ENCODE measurements around the gene DIAPH1.

DIAPH1 gene

DNA sequence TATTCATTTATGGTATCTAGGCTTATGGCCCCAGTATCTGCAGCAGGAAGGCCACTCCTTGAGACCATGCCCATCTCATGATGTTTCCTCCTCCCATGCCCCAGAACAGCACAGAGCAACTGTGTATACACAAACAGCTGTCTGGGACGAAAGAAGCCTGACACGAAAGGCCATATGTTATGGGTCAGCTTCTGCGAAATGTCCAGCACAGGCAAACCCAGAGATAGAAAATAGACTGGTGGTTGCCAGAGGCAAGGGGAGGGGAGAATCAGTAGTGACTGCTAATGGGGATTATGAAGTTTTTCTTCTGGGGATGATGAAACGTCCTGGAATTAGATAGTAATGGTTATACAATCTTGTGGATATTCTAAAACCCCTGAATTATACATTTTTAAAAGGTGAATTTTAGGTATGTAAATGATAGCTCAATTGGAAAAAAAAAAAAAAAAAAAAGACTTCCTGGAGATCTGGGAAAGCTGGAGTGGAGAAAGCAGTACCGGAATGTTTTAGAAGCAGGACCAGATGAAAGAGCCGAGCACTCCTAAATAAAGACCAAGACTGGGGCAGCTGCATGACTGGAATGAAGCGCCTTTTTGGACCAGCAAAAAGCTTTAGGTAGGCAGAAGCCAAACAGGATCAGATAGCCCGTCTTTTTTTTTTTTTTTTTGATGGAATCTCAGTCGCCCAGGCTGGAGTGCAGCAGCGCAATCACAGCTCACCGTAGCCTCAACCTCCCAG is 100.8 kb downstream of the DIAPH1 start:
- peak; percentile 84 for DNase-seq

DNA sequence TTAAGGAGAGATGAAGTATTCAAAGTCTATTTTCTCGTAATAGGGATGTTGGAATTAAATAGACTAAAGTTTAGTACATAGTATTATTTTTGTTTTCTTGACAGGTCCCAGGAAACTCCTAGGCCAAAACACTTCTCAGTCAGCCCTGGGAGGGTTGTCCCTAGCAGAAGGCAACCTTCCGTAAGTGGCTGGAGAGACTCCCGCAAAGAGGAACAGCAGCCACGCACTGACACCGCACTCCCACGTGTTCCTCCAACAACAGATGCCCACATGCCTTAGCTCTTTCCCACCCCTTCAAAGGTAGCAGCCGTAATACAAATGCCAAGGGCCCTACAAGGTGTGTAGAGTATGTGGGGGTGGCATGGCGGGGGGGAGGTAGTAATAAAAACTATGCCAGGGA is 101.5 kb downstream of the DIAPH1 start:
- DNase-seq, result no peak

GRCh38 chr5:141516672-141517025 is 102.2 kb downstream of the DIAPH1 start:
- no peak for DNase-seq

DNA sequence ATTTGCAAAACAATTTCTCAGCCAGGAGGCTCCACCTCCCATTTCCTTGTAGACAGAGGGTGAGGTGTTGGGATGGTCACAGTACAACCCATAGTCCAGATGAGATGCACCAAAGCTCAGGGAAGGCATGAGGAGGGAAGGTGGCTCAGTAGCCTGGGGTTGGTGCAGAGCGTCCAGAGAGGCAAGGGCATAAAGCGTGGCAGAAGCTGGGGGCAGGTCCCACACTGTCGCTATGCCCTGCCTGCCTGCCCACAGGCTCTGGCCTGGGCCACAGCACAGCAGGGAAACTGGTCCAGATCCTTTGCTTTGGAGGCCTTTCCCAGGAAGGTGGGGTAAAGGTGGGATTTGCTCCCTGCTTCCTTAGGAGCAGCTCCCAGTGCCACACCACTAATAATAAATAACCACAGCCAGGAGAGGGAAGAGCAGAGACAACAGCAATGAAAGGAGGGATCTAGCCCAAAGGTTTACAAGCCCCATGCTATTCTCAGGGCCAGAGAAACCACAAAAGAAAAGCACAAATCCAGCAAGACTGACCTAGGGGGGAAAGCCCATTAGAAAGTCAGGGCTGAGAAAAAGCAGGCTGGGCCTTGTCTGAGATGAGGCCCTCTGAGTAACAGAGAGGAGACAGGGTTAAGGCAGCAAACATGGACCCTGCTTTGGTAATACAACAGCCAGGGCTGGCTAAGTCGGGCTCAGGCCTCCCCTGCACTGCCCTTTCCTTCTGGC is 102.7 kb downstream of the DIAPH1 start:
- DNase-seq, result no peak

DNA sequence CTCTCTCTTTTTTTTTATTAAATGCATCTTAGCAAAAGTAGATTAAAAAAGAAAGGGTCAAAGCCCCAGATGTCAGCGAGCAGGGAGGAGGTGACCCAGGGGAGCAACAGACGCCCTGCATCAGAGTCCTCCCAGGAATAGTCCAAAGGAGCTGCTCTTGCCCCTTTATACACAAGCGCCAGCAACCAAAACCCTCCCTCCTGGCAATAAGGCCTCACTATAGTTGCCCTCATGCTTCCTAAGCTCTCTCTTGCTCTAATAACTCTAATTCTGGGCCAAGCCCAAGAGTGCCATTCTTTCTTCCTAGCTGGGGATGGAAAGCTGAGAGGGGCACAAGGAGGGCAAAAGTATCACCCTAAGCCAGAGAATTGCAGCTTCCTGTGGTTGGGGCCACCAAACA is 103.7 kb downstream of the DIAPH1 start:
- DNase-seq, result no peak

DNA sequence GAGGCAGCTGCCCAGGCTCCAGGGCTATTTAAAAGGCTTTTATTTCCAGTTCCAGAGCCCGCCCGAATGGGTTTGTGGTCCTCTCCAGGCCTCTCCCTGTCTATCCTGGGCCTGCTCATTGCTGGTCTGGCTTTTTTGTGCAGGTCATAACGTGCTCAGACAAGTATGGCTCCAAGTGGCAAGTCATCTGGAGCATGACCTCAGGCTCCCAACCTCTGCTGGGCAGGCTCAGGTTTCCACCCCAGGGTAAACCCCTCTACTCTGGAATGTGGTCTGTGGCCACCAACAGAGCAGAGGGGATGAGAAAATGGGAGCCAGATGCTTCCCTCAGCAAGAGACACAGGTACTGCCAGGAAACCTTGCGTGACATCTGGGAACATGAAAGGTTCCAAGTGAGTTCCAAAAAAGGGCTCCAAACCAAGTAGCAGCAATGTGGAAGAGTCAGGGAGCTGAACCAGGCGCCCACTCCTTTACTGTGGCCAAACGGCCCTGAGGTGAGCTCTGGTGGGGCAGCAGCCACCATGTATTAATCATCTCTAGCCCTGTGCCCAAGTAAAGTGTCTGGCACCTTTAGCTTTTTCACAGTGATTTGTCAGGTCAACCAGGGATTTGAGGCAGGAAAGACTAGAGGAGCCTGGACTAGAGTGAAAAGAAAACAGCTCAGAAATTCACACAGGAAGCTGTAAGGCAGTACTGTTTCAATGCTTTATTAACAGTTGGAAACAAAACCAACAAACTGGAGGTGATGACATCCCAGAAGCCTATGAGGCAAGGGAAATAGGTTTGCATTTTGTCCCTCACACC is 104.3 kb downstream of the DIAPH1 start:
- peak; percentile 70 for DNase-seq

DNA sequence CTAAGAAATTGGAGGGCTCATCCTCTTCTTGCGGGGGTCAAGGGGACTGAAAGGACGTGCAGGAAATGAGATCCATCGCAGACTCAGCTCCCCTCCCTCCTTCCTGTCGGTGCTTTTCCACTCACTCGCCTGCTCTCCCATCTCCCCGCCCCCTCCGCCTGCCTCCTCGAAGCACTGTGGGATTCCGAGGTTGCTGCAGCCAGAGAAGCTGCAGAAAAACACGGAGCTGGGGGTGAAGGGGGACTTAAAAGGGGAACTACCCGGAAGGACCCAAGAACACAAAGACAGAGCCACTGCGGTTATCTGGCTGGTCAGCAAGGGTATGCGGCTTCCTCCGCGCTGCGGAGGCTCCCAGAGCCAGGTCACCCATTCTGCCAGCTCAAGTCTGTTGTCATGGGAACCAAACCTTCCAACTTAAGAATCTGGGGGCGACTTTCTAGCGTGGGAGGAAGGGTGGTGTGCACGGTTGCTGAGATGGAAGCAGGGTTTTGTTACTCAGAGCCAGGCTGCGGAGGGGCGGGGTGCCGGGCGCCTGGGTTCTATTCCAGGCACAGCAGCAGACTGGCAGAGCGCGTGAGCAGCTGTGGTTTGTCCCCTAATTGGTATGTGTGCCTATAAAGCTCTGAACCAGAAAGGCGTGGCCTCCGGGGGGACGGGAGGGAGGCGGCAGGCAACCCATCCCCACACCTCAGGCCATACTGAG is 105.0 kb downstream of the DIAPH1 start:
- peak; percentile 89 for DNase-seq

GRCh38 chr5:141512911-141513626 is 105.7 kb downstream of the DIAPH1 start:
- DNase-seq, result peak; percentile 47

GRCh38 chr5:141512390-141512910 is 106.3 kb downstream of the DIAPH1 start:
- DNase-seq, result peak; percentile 67

- DNase-seq, result no peak
These were observed 107.0 kb downstream of the DIAPH1 start for GRCh38 chr5:141511771-141512325.

GRCh38 chr5:141510850-141511601 is 107.8 kb downstream of the DIAPH1 start:
- DNase-seq, result no peak

- DNase-seq, result no peak
These were observed 108.6 kb downstream of the DIAPH1 start for GRCh38 chr5:141510160-141510559.

GRCh38 chr5:141508798-141509611 is 109.8 kb downstream of the DIAPH1 start:
- peak; percentile 99 for DNase-seq

- no peak for DNase-seq
These were observed 110.4 kb downstream of the DIAPH1 start for GRCh38 chr5:141508440-141508797.

DNA sequence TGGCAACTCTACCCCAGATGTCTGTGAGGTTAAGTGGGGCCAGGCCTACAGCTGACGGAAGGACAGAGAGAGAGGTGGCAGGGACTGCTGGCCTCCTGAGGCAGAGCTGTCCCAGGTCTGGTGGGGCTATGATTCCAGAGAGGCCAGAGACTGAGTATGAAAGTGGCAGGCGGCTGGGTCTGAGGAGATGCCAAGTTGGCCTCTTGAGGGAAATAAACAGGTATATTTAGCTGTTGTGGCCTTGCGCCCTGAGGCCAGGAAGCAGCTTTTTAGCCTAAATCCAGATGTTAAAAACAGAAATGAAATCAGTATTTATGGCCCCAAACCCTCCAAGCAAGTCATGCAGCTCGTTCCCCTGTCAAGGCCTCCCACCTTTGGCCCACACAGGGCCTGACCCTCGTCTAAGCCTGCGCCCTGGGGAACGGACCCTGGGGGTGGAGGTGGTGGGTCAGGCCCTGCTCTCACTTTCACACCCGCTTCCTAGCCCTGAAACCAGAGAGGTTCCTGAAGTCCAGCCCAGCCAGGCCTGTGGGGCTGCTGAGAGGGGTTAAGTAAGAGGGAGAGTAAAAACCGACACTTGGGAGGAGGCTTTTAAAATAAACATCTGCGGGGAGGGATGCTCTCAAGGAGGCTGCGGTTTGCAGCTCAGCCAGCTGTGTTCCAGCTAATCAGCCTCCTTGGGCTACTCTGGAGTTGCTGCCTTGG is 111.3 kb downstream of the DIAPH1 start:
- DNase-seq, result peak; percentile 85

GRCh38 chr5:141506381-141507155 is 112.2 kb downstream of the DIAPH1 start:
- no peak for DNase-seq

- no peak for DNase-seq
These were observed 114.6 kb downstream of the DIAPH1 start for GRCh38 chr5:141504216-141504615.

DNA sequence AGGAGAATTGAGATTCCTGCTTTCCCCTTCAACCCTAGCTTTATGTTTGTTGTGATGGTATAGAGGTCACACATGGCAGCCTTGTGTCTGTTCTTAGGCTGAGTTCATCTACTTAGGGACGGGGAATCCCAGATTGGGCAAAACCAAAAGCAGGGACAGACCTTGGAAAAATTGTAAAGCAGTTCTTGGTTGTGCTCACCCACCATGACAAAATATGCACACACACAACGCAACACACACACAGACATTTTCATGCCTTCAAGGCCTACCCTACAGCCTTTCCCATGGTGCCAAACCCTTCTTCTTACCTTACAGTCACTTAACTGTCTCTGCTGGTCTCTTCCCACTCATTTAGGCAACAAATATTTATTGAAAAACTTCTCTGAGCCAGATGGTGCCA is 115.1 kb downstream of the DIAPH1 start:
- no peak for DNase-seq
